HepG2 (cell line): Measurements from ENCODE around the gene APOL2. TPM values are rescaled to one million over a fixed set of nuclear protein-coding genes. Genes with fewer than 3 reads are reported as not detected.

ENCODE experiments used
- microRNA-seq: library from miRNA; unstranded; fragments of <30 nt; microRNA quantifications from one replicate; pipeline ENCODE4, GENCODE V29; 2020
- polyA plus RNA-seq, 8 experiments: library from polyadenylated mRNA; depleted of rRNA in 3 of 8; stranded (reverse) in 7 of 8; unstranded in 1 of 8; fragments of >200 nt; fragmentation: Illumina TruSeq in 4 of 8; extraction: Trizol in 4 of 8; gene quantifications; 2 replicates each; pipeline versions ENCODE4 v1.2.1 to v1.2.3, GENCODE V29; 2011 to 2016; ENCODE audit warnings: low read depth in 4 of 8, missing spikeins in 1 of 8, mixed read lengths in 1 of 8; ENCODE audit not compliant: insufficient read depth in 1 of 8
- small RNA-seq, 3 experiments: library from RNA; depleted of rRNA; stranded (forward); fragments of <200 nt; gene quantifications; one replicate each; pipeline ENCODE3, GENCODE V24; 2012; ENCODE audit warnings: low read depth in 2 of 3, low replicate concordance in 1 of 3; ENCODE audit not compliant: insufficient read length in 3 of 3, insufficient read depth in 2 of 3
- total RNA-seq, 5 experiments: library from RNA; depleted of rRNA; stranded (reverse); fragments of >200 nt; fragmentation: Illumina TruSeq; extraction: Trizol; gene quantifications; 2 replicates each; pipeline ENCODE4 v1.2.3, GENCODE V29; 2016; ENCODE audit warnings: low read depth in 1 of 5

Gene APOL2
- total and polyA plus RNA-seq, 2 of the 13 experiments (the other 11 are each of a cell fraction or from before 2014, with no cell fraction given): 28.7 to 51.2 TPM

Small RNA genes within 50 kb of the gene (microRNA-seq; reads per million reads assigned to microRNA genes)
- gene MIR6819: not detected

Small RNA genes within 50 kb of the gene (small RNA-seq; reads per million reads assigned to genes)
- 0 reads per million in 3 experiments for gene MIR6819

Other genes starting within 250 kb of the APOL2 start
- 36.9 and 37.3 TPM in 2 replicates for gene RBFOX2, start 210.7 kb downstream of the APOL2 start, total RNA-seq (2016; rRNA removed; fragmentation: Illumina TruSeq; extraction: Trizol)
- 39.8 and 40.4 TPM in 2 replicates for gene RBFOX2, start 210.7 kb downstream of the APOL2 start, polyA plus RNA-seq (2011; rRNA removed)
- gene APOL3, start 78.8 kb downstream of the APOL2 start, total RNA-seq (2016; rRNA removed; fragmentation: Illumina TruSeq; extraction: Trizol): 5.4 and 6.3 TPM in 2 replicates
- gene APOL3, start 78.8 kb downstream of the APOL2 start, polyA plus RNA-seq (2011; rRNA removed): 3.8 and 5.8 TPM in 2 replicates
- gene APOL4, start 37.7 kb downstream of the APOL2 start, total RNA-seq (2016; rRNA removed; fragmentation: Illumina TruSeq; extraction: Trizol): 0.45 and 0.77 TPM in 2 replicates
- 2.8 and 4.9 TPM in 2 replicates for gene APOL4, start 37.7 kb downstream of the APOL2 start, polyA plus RNA-seq (2011; rRNA removed)
- gene APOL1, start 13.6 kb upstream of the APOL2 start, total RNA-seq (2016; rRNA removed; fragmentation: Illumina TruSeq; extraction: Trizol): 11.2 and 20.3 TPM in 2 replicates
- gene APOL1, start 13.6 kb upstream of the APOL2 start, polyA plus RNA-seq (2011; rRNA removed): 75.0 and 124 TPM in 2 replicates
- gene MYH9, start 148.4 kb upstream of the APOL2 start, total RNA-seq (2016; rRNA removed; fragmentation: Illumina TruSeq; extraction: Trizol): 98.5 and 125 TPM in 2 replicates
- gene MYH9, start 148.4 kb upstream of the APOL2 start, polyA plus RNA-seq (2011; rRNA removed): 50.7 and 60.6 TPM in 2 replicates
- 41.4 and 61.4 TPM in 2 replicates for gene TXN2, start 242.1 kb upstream of the APOL2 start, total RNA-seq (2016; rRNA removed; fragmentation: Illumina TruSeq; extraction: Trizol)
- 109 and 110 TPM in 2 replicates for gene TXN2, start 242.1 kb upstream of the APOL2 start, polyA plus RNA-seq (2011; rRNA removed)